RPMI8226 (cell line): ENCODE data around the gene EEF2K.

ENCODE experiments used
- DNase-seq: peaks from one replicate; pipeline ENCODE4 v3.0.0-alpha.2; 2015

EEF2K gene

DNA sequence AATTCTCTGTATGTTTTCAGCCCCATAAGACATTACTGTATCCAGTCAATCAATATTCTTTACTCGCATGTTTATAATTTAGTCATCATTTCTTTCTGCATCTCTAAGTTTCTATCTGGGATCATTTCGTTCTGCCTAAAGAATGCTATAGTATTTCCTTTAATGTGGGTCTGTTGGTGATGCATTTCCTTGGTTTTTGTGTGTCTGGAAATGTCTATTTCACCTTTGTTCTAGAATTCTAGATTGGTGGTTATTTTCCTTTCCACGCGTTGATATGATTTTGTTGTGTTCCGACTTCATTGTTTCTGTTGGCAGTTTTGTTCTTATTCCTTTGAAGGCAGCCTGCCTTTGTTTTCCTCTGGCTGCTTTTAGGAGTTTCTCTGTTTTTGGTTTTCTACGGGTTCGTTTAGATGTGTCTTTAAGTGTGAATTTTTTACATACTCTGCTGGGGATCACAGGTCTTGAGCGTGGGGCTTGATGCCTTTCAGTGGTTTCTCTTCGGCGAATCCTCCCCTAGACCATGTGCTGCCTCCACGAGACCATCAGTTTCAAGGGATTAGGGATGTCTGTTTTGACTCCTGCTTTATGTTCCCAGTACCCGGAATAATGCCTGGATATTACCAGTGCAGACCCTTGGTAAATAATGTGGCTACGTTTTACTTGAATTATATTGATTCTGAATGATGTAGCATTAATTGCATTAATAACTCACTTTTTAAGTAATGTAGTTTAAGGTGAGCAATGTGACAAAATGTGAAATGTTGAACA is 114.7 kb downstream of the EEF2K start:
- no peak for DNase-seq

DNA sequence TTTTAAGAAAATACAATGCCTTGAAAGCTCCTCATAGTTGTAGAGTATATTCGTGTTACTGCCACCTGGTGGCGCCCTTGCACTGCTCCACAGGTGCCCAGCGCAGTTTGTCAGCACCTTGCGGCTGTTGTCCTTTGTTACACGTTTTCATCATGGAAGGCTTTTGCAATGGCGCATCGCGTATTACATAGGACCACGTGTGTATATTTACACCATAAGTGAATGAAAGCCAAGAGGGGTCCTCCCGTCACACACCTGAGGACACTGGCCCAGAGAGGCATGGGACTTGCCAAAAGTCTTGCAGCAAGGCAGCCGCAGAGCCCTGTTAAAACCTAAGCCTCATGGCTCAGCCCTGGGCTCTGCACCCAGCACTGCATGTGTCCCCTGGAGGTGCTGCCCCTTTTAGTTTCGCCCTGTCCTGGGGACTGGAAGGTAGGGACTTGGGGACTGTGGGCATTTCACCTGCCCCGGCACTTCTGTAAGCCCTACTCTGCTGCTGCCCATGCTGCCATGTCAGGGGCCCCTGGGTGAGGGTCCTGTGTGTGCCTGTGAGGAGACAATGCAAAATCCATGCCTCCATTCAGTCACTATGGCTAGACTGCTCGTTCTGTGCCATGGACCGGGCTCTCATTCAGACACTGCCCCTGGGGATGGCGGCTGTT is 115.4 kb downstream of the EEF2K start:
- DNase-seq: peak; percentile 79

DNA sequence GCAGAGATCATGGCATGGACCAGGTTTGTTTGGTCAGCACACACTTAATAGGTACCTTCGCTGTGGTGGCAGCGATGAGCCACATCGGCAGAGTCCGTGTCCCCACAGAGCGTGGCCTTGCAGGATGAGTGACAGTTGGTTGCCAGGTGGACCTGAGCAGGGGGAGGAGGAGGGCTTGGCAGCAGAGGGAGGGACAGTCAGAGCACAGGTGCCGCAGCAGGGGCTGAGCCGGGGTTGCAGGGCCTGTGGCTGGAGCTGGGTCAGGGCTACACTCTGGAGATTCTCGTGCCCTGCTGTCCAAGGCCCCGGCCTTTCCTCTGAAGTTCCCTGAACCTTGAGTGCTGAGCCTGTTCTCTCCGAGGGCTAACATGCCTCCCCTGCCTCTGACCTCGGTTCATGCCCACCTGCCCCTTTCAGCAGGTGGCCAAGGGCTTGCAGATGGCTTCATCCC is 116.0 kb downstream of the EEF2K start:
- DNase-seq: no peak

- no peak for DNase-seq
These were observed 116.7 kb downstream of the EEF2K start for GRCh38 chr16:22322741-22323140.

- no peak for DNase-seq
These were observed 117.3 kb downstream of the EEF2K start for GRCh38 chr16:22323173-22323958.

GRCh38 chr16:22323959-22324786 is 118.1 kb downstream of the EEF2K start:
- no peak for DNase-seq

- DNase-seq: no peak
These were observed 118.9 kb downstream of the EEF2K start for GRCh38 chr16:22324787-22325597.

DNA sequence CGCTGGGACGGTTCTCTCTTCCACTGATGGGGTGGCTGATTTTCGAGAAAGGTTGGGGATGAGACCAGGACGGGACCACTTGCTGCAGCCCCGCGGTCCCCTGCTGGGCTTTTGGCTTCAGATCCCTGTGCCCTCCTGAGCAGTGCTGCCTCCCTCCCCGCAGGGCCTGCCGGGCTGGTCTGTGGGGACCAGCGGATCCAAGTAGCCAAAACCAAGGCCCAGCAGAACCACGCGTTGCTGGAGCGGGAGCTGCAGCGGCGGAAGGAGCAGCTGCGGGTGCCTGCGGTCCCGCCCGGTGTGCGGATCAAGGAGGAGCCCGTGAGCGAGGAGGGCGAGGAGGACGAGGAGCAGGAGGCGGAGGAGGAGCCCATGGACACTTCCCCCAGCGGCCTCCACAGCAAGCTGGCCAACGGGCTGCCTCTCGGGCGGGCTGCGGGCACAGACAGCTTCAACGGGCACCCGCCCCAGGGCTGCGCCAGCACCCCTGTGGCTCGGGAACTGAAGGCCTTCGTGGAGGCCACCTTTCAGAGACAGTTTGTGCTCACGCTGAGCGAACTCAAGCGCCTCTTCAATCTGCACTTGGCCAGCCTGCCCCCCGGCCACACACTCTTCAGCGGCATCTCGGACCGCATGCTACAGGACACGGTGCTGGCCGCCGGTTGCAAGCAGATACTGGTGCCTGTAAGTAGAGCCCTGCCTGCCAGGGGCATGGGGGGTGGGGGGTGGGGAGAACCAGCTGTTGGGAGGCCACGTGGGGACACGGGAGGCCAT is 119.7 kb downstream of the EEF2K start:
- DNase-seq: no peak

GRCh38 chr16:22326369-22326652 is 120.2 kb downstream of the EEF2K start:
- no peak for DNase-seq

GRCh38 chr16:22326771-22327445 is 120.8 kb downstream of the EEF2K start:
- DNase-seq: no peak

GRCh38 chr16:22327446-22327775 is 121.3 kb downstream of the EEF2K start:
- no peak for DNase-seq

GRCh38 chr16:22328081-22328725 is 122.1 kb downstream of the EEF2K start:
- DNase-seq: no peak

DNA sequence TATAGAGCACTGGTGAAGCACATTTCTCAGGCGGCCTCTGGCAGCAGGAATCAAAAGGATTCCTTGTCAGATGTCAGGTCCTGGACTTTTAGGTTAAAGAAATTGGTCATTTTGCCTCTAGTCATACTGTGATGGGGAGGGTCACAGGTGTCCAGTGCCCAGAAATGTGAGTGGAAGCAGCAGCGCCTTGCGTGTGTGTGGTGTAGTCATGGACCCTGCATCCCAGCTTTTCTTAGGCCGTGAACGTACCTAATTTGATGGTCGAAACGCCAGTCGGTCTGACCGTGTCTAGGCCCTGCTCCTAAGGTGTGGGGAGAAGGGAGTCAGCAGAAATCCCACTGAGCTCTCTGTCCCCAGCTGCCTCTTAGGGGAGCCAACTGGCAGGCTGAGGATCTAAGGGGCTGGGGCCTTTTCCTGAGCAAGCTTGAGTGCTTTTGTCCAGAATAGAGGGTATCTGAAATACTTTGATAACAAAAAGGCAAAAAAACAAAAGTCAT is 123.2 kb downstream of the EEF2K start:
- DNase-seq: no peak

GRCh38 chr16:22330326-22330725 is 124.2 kb downstream of the EEF2K start:
- no peak for DNase-seq

DNA sequence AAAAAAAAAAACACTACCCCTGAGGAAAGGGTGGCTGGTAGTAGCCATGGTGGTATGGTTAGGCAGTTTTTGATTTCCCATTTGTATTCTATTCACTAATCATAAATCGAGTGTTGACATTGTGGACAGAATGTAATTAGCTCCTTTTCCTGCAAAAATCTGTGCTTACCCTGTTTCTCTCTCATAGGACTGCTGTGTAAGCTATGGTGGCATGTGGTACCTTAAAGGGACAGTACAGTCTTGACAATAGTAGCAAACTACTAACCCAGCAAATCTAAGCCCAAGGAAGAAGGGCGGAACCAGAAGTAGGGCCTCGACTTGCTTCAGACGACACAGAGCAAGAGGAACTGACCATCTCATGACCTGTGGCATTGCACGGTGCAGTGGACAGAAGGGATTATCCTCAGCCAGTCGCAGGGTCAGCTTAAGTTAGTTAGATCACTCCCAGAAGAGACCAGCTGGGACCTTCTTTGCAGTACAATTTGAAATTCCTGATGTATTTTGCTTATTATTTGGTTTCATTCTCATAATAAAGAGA is 127.4 kb downstream of the EEF2K start:
- no peak for DNase-seq

GRCh38 chr16:22335668-22336246 is 129.7 kb downstream of the EEF2K start:
- DNase-seq: no peak

GRCh38 chr16:22336581-22336980 is 130.5 kb downstream of the EEF2K start:
- no peak for DNase-seq

GRCh38 chr16:22337045-22337444 is 131.0 kb downstream of the EEF2K start:
- no peak for DNase-seq

GRCh38 chr16:22337849-22338635 is 132.0 kb downstream of the EEF2K start:
- DNase-seq: no peak
